Right forelimb (tissue), 1 donor: ENCODE results near the gene RTRAF.

Experiments
- DNase-seq: peaks from one replicate; pipeline ENCODE4 v3.0.0-alpha.2; 2018

The RTRAF gene

DNA sequence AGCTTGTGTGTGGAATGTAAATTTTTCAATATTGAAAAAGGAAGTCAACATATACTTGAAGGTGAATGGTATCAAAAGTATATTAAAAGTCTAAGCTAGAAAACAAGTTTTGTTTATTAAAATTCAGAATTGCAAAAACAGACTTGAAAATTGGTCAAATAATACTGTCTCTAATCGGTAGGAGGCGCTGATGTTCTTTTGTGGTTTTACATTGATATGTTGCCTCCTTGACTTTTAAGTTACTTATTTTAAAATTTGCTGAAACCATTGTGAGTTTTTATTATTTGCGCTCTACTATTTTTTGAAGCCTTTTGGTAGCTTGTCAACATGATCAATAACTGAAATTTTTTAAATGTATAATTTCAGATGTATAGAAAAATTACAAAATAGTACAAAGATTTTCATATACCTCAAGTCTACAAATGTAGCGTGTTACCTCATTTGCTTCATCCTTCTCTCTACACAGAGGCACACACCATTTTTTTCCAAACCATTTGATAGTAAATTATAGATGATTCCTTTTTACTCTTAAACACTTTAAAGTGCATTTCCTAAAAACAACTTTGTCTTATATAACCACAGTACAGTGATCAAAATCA, 6.9 kb downstream of the RTRAF start:
- no peak for DNase-seq

DNA sequence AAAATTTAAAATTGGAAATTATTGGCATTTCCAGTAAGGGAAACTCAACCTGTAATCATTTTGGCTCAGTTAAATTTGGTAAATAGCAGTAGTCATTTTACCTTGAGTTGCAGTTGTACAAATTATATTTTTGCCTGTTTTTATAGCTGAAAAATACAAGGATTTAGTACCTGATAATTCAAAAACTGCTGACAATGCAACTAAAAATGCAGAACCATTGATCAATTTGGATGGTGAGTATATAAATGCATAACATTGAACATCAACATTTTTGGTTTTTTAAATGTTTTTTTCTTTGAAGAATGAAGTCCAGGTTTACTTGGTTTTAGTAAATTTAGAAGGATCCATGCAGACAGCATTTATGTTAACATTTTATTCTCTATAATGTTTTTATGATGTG, 9.0 kb downstream of the RTRAF start:
- no peak for DNase-seq

DNA sequence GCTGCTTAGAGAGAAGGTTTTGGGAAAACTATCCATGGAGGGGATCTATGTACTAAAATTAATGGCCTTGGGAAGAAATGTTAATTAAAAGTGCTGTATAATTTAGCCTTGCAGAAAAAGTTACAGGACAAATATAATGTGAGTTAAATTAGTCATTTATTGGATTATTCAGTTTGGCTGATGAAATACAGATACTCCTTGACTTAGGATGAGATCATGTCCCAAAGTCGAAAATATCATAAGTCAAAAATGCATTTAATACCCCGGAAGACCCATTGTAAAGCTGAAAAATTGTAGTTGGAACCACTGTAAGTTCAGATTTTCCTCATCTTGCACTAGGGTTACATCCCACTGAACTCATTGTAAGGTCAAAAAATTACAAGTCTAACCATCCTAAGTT, 9.7 kb downstream of the RTRAF start:
- DNase-seq = no peak

DNA sequence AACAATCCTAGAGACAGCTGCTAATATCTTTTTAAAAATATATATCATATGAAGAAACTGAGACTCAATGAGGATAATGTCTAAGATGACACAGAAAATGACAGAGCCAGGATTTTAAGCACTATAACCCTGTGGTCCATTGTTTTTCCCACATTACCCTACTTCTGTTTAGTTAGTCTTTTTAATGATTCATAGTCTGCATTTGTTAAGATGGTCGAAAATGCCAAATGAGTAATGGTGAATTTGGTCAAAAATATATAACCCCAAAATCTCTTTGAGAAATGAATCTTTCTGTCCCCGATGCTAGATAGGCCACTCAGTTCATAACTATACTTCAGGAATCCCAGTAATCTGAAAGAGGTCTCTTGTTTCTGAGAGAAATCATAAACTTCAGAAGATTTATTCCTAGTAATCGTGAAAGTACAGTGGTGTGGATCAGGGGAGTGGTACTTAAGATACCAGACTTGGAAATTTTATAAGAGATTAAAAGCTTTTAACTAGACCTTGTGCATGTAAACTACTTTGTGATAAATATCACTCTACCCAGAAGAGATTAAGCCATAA, 10.8 kb downstream of the RTRAF start:
- DNase-seq = no peak

DNA sequence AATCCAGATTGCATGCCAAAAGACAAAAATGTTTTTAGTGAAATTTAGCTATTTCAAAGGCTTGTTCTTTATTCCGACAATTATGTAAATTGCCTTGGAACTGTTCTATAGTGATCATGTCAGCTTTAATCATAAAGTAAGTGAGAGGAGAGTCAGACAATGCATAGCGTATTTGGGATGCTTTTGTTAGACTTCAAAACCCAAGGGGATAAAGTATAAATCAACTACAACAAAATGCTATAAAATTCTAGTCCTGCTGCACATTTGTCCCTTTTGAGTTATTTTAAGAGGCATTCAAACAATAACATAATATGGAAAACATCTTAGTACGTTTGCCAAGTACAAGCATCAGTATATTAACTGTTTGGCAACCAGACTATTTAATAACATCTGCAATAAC, 11.3 kb downstream of the RTRAF start:
- DNase-seq = no peak

DNA sequence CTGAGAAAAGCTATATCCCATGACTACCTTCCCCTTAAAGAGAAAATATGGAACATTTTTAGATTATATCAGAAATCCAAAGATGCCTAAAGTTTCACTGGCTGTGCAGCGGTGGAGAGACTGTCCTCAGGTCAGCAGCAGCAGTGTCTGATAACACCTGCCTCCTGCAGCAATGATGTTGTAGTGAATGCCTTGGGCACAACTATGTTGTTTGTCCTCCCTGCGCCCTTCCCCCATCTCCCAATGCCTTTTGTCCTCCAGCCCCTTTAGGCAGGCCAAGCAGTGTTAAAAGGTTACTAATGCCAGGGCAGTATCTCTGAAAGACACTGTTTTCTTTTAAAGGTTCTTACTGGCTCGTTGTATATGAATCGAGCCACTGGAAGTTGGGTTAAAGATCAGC, 13.2 kb downstream of the RTRAF start:
- no peak for DNase-seq

DNA sequence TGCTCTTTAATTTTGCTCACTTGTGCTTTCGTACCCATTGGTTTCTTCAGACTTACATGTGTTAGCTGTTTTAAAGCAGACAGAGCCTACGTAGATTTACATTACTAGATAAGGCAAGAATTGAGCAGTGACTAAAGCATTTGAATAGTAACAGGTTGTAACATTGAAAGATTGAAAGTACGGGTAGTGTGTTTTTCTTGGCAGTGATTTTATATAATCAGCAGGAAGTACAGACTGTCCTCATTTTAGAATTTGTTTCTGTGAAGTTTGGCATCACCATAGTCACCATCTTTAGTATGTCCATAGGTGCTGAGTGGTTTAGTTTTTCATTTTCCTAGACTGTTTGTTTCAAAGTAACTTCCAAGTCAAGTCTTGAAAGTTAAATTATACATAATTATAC, 14.0 kb downstream of the RTRAF start:
- DNase-seq = no peak

DNA sequence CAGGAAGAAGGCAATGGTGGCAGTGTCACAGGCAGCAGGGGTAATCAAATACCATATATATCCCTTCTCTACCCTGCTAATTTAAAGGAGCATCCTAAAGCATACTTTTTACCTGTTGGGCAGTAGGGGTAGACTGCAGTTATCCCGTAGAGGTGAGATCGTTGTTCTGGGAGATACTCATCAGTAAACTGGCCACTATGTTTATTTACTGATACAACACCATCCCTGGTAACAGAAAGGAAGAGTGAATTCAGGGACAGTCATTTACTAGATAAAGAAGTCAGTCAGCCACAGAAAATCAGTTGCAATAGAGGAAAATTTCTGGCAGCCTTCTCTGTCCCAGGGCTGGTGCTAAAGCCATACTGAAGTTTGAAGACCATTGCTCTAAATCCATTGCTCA, 16.3 kb downstream of the RTRAF start:
- DNase-seq = no peak

DNA sequence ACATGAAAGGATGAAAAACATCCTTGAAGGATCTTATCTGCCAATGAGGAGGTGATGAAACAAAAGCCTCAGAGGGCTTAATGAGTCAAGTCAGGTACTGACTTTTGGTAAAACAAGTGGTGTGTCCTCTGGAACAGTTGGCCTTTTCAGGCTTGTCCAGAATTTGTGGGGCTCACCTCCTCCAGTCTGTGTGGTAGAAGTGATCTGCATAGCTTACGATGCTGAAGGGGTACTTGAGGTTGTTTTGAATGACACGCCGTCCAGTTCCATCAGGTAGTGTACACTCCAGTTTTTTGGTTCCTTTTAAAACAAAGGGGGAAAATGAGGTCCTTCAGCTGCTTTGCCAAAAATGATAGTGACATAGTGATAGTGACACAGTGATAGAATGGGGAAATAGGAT, 17.0 kb downstream of the RTRAF start:
- no peak for DNase-seq

DNA sequence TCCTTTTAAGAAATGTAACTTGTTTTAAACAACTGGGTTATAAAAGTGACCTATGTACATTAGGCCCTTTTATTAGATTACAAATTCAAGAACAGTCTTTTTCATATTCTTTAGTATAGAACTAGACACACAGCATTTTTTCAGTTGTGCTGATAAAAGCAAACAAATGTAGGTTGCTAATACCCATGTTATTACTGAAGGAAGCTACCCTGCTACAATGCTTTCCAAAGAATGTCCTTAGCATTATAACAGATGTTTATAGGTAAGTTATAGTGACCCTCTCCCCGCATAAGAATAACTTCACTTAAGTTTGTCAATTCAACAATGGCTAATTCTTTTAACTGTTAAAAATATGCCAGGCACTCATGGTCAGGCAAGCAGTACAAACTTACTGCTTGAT, 17.9 kb downstream of the RTRAF start:
- DNase-seq = no peak

DNA sequence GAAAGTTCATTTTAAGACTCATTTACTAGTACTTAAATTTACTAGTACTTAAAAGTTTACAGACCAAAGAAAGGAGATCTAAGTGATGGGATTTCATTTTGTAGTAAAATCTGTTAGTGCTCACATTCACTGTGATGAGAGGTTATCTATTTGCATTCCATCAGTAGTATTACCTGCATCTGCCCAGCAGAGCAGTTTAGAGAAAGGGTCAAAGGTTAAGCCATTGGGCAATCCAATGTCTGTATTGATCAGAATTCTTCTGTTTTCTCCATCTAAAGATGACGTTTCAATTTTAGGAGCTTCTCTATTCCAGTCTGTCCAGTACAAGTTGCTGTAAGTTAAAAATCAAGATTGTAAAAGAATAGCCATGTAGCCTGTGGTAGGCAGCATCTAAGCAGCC, 18.3 kb downstream of the RTRAF start:
- no peak for DNase-seq

DNA sequence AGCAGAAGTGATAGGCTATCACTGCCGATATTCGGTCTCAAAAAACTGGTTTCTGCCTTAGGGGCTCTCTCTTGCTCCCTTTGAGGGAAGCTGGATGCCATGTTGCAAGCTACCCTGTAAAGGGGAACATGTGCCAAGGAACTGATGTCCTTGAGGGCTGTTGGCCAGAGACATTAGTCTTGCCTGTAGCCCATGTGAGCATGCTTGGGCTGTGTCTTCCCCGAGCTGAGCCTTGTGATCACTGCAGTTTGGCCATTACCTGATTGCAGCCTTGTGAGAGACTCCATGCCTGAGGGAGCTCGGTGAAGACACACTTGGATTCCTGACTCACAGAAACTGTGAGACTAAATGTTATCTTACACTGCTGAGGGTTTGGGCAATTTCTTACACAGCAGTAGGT, 18.8 kb downstream of the RTRAF start:
- DNase-seq = no peak

DNA sequence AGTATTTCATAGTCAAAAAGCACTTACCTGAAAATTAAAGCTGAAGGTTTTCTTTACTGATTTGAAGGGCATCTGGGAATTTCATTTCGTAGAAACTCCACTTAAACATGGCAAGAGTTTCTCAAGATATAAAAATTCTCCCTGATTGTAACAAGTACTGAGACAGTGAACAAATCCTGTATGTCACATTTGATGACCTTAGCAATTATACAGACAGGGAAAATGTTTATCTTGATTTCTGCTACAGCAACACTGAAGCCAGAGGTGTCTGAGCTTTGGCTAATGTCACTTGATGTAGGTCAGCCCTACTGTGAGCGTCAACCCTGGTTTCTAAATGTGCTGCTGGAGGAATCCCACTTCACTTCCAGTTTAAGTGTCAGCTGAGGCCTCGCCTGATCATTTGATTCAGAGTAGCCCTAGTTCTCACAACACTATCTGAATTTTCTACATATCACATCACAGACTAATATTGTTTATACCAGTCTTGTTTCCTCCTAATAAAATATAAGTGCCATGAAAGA, 20.9 kb downstream of the RTRAF start:
- DNase-seq = no peak

DNA sequence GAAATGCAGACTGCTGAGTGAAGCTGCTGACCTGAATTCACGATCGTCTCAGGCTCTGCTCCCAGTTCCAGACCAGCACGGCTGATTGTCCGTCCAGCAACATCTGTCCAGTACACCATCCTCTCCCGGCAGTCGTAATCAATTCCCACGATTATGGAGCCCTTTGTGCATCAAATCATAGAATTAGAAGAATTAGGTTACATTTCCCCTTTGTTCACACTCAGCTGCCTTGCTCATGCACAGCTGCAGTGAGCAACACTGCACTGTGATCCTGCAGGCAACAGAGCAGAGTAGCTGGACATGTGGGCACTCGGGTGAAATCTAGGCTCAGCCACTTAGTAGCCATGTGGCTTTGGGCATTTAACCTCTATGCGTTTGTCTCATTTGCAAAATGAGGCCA, 22.2 kb downstream of the RTRAF start:
- DNase-seq = no peak

DNA sequence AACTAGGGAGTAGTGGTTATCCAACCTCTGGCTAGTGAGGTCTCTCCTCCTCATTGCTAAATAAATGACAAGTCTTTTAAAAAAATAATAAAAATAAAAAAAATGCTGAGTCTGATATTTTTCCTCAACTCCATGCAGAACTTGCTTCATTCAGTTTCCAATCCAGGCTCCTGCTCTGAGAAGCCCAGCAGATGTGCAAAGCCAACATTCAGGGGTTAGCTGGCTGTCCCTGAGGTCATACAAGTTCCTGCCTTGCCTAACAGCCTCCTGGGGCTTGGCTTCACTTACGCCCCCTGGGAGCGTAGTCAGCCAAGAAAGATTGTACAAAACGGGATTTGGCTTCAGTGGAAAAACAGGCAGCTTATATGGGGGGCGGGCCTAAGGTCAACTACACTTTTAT, 23.3 kb downstream of the RTRAF start:
- no peak for DNase-seq

DNA sequence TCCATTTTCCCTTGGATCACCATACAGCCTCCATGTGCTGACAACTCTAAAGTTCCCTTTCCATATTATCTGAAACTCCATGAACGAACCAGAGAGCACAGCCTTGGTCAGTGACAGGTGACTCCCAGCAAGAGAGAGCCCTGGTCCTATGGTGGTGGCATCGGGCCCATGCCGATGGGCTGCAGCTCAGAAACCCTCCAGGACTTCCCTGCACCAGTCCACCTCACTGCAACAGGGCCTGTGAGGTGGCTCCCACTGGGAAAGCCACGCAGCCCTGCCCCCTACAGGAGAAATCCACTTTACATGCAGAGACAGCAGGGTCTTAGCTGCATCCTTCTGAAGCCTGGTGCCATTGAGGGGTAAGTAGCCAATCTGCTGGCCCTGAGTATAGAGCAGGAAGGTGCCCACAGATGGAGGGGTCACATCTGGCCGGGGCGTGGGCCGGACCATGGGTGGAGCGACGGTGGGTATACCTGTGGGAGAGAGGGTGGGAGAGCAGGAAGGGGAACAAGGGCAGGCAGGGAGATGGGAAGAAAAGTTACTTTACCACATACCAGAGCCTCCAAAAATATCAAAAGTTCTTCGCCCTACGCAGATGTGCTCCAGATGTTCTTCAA, 24.7 kb downstream of the RTRAF start:
- DNase-seq = no peak

DNA sequence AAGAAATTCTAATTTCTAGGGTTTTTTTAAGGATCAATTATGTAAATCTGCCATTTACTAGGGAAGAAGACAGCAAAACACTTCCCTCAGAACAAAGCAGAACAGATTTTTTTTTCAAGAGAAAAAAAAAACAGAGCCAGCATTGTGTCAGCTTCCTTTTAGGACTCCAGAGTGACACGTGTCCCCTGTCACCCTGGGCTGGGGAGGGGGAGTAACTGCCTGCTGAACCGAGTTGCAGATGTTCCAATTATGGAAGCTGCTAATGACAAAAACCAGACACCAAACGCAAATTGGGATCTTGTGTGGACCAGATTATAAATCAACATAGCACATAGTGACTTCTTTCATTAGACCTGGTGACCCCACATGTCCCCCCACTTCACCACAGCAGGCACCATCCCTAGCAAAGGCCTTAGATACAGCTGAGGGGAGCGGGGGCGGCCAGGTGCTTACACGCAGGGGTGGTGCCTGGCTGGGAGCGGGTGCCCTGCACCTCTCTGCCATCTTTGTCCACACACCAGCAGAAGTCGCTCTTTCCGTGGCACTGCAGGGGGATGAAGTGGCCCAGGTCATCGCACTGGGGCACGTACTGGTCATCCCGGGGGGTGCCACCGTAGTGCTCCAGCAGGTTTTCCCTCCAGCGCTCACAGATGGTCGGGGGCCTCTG, 25.4 kb downstream of the RTRAF start:
- DNase-seq = no peak

DNA sequence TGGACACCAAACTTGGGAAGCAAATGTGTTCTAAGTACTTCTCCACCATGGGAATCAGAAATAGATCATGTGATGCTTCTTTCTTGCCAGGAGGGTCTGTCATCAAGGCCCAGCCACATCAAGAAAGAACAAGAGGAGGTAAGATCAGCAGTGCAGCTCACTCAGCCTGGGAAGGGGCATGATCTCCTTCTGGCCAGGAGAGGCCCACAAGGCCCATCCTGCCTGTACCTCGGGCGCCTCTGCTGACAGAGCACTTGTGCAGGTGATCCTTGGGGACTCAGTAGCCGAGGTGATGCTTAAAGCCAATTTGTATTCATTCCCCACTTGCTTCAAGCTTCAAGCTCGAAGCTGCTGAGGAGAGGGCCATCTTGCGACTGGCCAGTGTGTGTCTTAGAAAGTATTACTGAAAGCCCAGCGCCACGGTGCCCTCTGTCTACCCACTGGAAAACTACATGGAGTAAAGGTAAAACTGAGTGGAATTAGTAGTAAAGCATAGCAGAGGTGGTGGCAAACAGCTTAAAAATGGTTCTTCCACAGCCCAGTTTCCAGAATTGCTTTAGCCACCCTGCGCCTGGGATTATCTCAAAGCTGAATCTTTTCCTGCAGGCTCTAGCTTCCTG, 26.2 kb downstream of the RTRAF start:
- no peak for DNase-seq

DNA sequence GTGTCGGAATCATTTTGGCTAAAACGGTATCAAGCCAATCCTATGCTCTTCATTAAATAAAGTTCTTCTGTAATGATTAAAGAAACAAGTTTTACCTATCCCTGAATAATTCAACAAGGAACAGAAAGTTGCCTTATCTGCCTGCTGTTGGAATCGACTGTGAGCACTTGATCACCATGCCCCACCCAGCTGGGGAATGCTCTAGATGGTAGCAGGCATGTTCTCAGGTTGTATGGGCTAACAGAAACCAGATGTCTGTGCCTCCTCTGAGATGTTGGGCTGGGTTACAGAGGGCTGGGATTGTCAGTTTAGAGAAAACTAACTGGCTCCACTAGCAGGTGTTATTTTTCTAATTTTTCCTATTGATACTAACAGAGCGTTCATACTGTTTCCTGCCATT, 28.9 kb downstream of the RTRAF start:
- DNase-seq = no peak

DNA sequence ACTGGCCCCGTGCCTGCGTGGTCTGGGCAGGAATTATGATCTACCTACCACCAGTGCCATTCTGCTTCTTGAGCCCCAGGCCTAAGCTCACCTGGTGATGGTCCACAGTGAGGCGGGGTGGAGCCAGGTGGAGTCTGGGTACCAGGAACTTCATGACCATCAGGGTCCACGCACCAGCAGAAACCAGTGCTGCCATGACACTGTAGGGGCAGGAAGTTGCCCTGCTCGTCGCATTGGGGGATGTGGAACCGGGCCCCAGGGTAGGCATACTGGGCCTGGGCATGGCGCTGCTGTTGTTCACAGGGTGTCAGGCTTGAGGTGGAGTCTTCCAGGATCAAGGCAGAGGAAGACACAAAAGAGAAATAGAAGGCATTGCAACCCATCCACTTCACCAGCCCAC, 29.6 kb downstream of the RTRAF start:
- DNase-seq = no peak

DNA sequence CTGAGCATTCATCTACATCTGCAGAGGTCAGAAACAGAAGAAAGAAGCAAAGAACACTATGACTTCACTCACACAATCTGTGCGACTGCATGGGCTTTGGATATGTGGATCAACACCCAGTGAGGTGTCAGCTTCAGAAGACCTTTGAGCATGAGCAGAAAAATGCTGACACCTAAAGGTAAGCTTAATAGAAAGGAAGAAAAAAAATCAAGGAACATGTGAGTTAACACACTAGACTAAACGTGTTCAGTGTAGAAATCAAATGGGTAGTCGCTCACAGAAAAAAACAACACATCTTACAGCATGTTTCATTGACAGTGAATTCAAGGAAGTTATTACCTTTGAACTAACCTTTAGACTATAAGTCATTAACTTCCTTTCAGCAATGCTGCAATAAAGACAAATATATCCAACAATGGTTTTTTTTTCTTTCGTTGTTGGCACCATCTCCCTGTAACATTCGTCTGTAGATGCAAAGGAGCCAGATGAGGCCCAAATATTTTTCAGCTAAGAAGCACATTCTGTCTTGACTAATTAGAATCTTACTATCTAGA, 30.9 kb downstream of the RTRAF start:
- DNase-seq = no peak

DNA sequence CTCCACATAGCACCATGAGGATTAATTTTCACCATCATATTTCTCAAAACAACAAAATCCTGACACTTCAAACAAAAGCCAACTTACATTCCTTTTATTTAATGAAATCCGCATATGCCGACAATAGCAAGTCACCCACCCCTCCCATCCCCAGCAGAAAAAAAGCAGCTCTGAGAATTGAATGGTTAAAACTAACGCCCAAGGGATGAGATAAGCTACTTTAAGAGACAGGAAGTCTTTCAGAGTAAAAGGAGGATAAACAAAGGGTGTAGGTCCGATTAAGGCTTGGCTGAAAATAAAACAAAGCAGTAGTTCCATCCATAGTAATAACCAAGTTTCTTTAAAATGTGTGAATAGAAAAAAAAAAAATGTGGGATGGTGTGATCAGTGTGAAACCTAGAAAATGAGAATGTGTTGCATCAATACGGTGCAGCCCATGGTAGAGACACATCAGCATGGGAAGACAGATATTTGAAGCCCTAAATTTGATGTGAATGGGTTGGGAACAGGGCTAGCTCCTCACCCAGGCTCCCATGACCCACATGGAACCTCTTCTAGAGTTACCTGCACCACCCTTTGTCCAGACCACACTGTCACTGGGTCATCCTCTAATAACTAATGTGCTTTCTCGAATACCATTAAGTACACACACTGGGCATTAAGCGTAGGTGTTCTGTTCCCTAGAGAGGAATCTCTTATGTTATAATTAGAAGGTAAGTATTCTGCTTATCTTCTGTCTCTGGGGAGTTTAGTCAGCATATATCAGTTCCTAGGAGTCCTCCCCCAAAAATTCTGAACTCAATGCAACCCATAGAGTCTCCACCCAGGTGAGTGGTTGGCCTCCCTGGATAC, 31.7 kb downstream of the RTRAF start:
- no peak for DNase-seq
